Colonic mucosa (tissue), 4 donors: Measurements from ENCODE around the gene RASAL2. TPM values are rescaled to one million over a fixed set of nuclear protein-coding genes. Genes with fewer than 3 reads are reported as not detected.

Experiments
- DNase-seq: peaks from one replicate; pipeline ENCODE4 v3.0.0-alpha.2; 2020
- H3K27ac ChIP-seq: fragments of 200-600 bp; one replicate; pipeline ENCODE4 v1.8.0; 2021
- H3K27me3 ChIP-seq: fragments of 200-600 bp; one replicate; pipeline ENCODE4 v1.8.0; 2021
- H3K36me3 ChIP-seq: fragments of 200-600 bp; one replicate; pipeline ENCODE4 v1.8.0; 2021
- H3K4me1 ChIP-seq: fragments of 200-600 bp; one replicate; pipeline ENCODE4 v1.8.0; 2021; ENCODE audit warnings: mild to moderate bottlenecking
- H3K4me3 ChIP-seq: fragments of 200-600 bp; one replicate; pipeline ENCODE4 v1.8.0; 2021
- H3K9ac ChIP-seq, 2 donors: one replicate each; pipeline ENCODE4 v1.7.0; 2013; ENCODE audit warnings: control low read depth in 2 of 2, low read depth in 2 of 2, low read length in 2 of 2
- H3K9me3 ChIP-seq: fragments of 200-600 bp; one replicate; pipeline ENCODE4 v1.8.0; 2021
- CTCF ChIP-seq: fragments of 200-600 bp; IDR thresholded peaks from one replicate; pipeline ENCODE4 v1.8.0; 2022; ENCODE audit warnings: antibody characterized with exemption, mild to moderate bottlenecking
- intact Hi-C: fragments of 100-400 bp; cut with DNase I; formaldehyde crosslinking; loops from one replicate; pipeline ENCODE4 v1.14.1; 2022
- total RNA-seq, 2 donors: library from RNA; stranded (reverse); fragmentation: NEBNext Ultra II Directional in 1 of 2; extraction: Animal tissue kit (Norgen Biotek cat#: 25700) in 1 of 2; gene quantifications; one replicate each; pipeline ENCODE4 v1.2.1, GENCODE V29; 2021
- donor health status: healthy.
- donor health status: DM: no; HTN: no; CAD: no.
- donor health status: DM: no; HTN: no; CAD: no.

Gene RASAL2
- total RNA-seq, 2 donors from 2014 or later, result 9.7 to 11.8 TPM

DNA sequence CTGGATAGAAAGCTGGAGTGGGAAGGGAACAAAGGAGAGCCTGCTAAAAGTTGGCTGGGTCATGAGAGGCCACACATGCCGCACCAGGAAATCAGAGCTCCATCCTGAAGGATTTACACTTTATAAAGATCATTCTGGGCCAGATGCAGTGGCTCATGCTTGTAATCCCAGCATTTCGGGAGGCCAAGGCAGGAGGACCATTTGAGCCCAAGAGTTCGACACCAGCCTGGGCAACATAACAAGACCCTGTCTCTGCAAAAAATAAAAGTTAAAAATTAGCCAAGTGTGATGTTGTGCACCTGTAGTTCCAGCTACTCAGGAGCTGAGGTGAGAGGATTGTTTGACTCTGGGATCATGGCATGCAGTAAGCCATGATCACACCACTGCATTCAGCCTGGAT, 28.7 kb upstream of the RASAL2 start:
- Histone ChIP-seq H3K4me1 (no peaks in the 10 kb centered on the region), H3K9me3 (no peaks in the 10 kb centered on the region), H3K27me3 (no peaks in the 10 kb centered on the region), H3K4me3 (no peak overlapping the region), H3K9ac (no peak overlapping the region), H3K36me3 (no peaks in the 10 kb centered on the region), H3K27ac (no peak overlapping the region)
- no peak for TF ChIP-seq CTCF
- intact Hi-C loops, result no loop called here
- no peak for DNase-seq

- H3K27me3 ChIP-seq, result no peaks in the 10 kb centered on the region
- H3K9me3 ChIP-seq, result no peaks in the 10 kb centered on the region
- H3K4me1 ChIP-seq, result no peaks in the 10 kb centered on the region
- no peak overlapping the region for H3K27ac ChIP-seq
- H3K36me3 ChIP-seq, result no peaks in the 10 kb centered on the region
- no peak overlapping the region for H3K9ac ChIP-seq
- intact Hi-C loops, result no loop called here
- DNase-seq, result no peak
- no peak for TF ChIP-seq CTCF
- H3K4me3 ChIP-seq, result no peak overlapping the region
Measured at GRCh38 chr1:178066296-178066907, 27.5 kb upstream of the RASAL2 start.

DNA sequence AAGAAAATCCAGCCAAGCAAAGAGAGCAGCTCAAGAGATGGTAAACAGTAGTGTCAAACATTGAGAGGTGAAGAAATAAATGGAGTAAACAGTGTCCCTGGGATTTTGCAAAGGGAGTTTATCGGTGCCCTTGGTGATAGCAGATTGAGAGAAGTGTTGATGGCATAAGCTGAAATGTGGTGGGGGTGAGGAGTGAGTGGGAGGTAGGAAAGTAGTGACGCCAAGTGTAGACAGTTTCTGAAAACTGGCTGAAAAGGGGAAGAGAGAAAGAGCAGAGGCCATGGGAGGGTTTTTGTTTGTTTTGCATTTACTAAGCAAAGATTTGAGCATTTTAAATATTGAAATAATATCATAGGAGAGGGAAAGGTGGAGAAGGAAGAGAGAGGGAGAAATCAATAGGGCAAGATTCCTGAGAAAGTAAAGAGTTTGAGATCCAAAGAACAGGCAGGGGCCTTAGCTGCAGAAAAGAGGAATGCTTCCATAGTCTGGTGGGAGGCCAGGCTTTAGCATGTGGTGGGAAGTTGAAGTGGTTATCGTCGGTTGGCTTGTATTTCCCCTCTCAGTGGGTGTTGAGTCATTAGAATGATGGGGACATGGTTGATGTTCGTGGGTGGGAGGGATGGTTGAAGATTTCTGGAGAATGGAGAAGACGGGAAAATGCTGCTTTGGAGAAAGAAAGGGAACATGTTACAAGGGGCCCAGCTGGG, 26.8 kb upstream of the RASAL2 start:
- H3K36me3 ChIP-seq, result no peaks in the 10 kb centered on the region
- no peaks in the 10 kb centered on the region for H3K27me3 ChIP-seq
- no peak overlapping the region for H3K27ac ChIP-seq
- TF ChIP-seq CTCF, result no peak
- H3K4me3 ChIP-seq, result no peak overlapping the region
- no peaks in the 10 kb centered on the region for H3K9me3 ChIP-seq
- H3K9ac ChIP-seq, result no peak overlapping the region
- DNase-seq, result no peak
- intact Hi-C loops, result no loop called here
- H3K4me1 ChIP-seq, result no peaks in the 10 kb centered on the region

- no peak for TF ChIP-seq CTCF
- Histone ChIP-seq H3K36me3 (no peaks in the 10 kb centered on the region), H3K27me3 (no peaks in the 10 kb centered on the region), H3K27ac (no peak overlapping the region), H3K4me3 (no peak overlapping the region), H3K9me3 (no peaks in the 10 kb centered on the region), H3K9ac (no peak overlapping the region), H3K4me1 (no peaks in the 10 kb centered on the region)
- intact Hi-C loops, result no loop called here
- no peak for DNase-seq
Measured at GRCh38 chr1:178071811-178072210, 22.1 kb upstream of the RASAL2 start.

- no peak overlapping the region for H3K27ac ChIP-seq
- intact Hi-C loops, result no loop called here
- TF ChIP-seq CTCF, result no peak
- H3K4me1 ChIP-seq, result no peaks in the 10 kb centered on the region
- H3K4me3 ChIP-seq, result no peak overlapping the region
- no peak overlapping the region for H3K9ac ChIP-seq
- H3K36me3 ChIP-seq, result no peaks in the 10 kb centered on the region
- H3K9me3 ChIP-seq, result no peaks in the 10 kb centered on the region
- DNase-seq, result no peak
- no peaks in the 10 kb centered on the region for H3K27me3 ChIP-seq
Measured at GRCh38 chr1:178072326-178072725, 21.6 kb upstream of the RASAL2 start.
